Stomach (tissue), 9 donors: ENCODE data around the gene PIKFYVE. TPM values are rescaled to one million over a fixed set of nuclear protein-coding genes. Genes with fewer than 3 reads are reported as not detected.

Source experiments
- DNase-seq, 2 donors: peaks; one replicate each; pipeline versions ENCODE4 v3.0.0 to v3.0.0-alpha.2; 2013 to 2019
- H3K27ac ChIP-seq, 5 donors: fragments of 200-600 bp in 4 of 5; sonication (generic) in 4 of 5; one replicate each; pipeline ENCODE4 v1.5.1; 2013 to 2019; ENCODE audit warnings: mild to moderate bottlenecking in 1 of 5, moderate library complexity in 1 of 5
- H3K27me3 ChIP-seq, 3 donors: fragments of 200-600 bp; sonication (generic); one replicate each; pipeline ENCODE4 v1.5.1; 2017 to 2019; ENCODE audit warnings: mixed run types in 1 of 3
- H3K36me3 ChIP-seq, 4 donors: fragments of 200-600 bp; sonication (generic); 1 replicate in 3 of 4; 2 replicates in 1 of 4; pipeline ENCODE4 v1.5.1; 2016 to 2019
- H3K4me1 ChIP-seq, 4 donors: fragments of 200-600 bp; sonication (generic); one replicate each; pipeline ENCODE4 v1.5.1; 2016 to 2019
- H3K4me3 ChIP-seq, 4 donors: fragments of 200-600 bp; sonication (generic) in 3 of 4; one replicate each; pipeline ENCODE4 v1.5.1; 2016 to 2019; ENCODE audit warnings: mild to moderate bottlenecking in 1 of 4
- H3K9me3 ChIP-seq, 4 donors: fragments of 200-600 bp; sonication (generic); one replicate each; pipeline ENCODE4 v1.5.1; 2016 to 2019
- EP300 ChIP-seq: sonication (generic); formaldehyde crosslinking; IDR thresholded peaks from one replicate; pipeline ENCODE4 v1.6.1; 2017; ENCODE audit warnings: antibody characterized with exemption
- POLR2A ChIP-seq, 4 donors: fragments of 450-650 bp; IDR thresholded peaks; one replicate each; pipeline ENCODE4 v1.6.1; 2016; ENCODE audit warnings: antibody characterized with exemption in 4 of 4, control low read depth in 2 of 4, mild to moderate bottlenecking in 1 of 4, moderate library complexity in 1 of 4
- POLR2AphosphoS5 ChIP-seq, 3 donors: sonication (generic); formaldehyde crosslinking; IDR thresholded peaks; one replicate each; pipeline ENCODE4 v1.6.1; 2016; ENCODE audit warnings: antibody characterized with exemption in 3 of 3
- WGBS, 5 donors: extraction: QIAGEN DNeasy Blood & Tissue Kit in 3 of 5; methylation state at CpG; one replicate each; pipeline versions ENCODE4 v1.1.5 to v1.1.7; 2013 to 2018; 5-methylcytosine and 5-hydroxymethylcytosine counted together
- intact Hi-C: fragments of 100-400 bp; cut with DNase I; formaldehyde crosslinking; loops from one replicate; pipeline ENCODE4 v1.15.1; 2023; ENCODE audit warnings: low total_unique reads
- polyA plus RNA-seq, 3 donors: library from polyadenylated mRNA; stranded (reverse); fragments of 200-250 nt; gene quantifications; one replicate each; pipeline ENCODE4 v1.2.3, GENCODE V29; 2013
- total RNA-seq, 5 donors: library from RNA; depleted of rRNA; stranded (reverse); fragments of >200 nt; gene quantifications; one replicate each; pipeline versions ENCODE4 v1.1.0 to v1.2.3, GENCODE V29; 2014 to 2016
- TF ChIP-seq, protein P1 (sequence below), 7 experiments: fragments of 450-650 bp in 4 of 7; fragments of 200-600 bp in 3 of 7; sonication (generic) in 3 of 7; IDR thresholded peaks; one replicate each; pipeline ENCODE4 v1.5.1; 2016 to 2019; ENCODE audit warnings: antibody characterized with exemption in 7 of 7, control low read depth in 2 of 7, mild to moderate bottlenecking in 1 of 7
- donor health status: healthy with polysubstance abuse.
- donor health status: Bipolar disorder and iron deficiency.
- donor health status: healthy.

Gene PIKFYVE
- total and polyA plus RNA-seq, 8 donors, result 3.0 to 42.8 (median 20.3) TPM

DNA sequence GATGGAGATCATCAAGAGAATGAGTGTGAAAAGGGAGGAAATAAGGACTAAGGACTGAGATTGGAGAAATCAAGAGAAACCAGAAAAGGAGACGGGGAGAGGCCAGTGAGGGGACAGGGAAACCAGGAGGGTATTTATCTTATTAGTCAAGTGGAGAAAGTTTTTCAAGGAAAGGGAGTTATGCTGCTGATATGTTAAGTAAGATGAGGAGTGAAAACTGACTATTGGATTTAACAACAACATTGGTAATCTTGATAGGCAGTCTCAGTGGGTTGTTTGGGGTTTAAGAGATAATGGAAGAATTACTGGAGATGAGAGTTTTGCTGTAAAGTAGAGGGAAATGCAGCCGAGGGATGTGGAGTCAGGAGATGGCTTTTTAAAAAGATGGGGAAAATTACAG, 30.6 kb downstream of the PIKFYVE start:
- intact Hi-C loops, result no loop called here
- Histone ChIP-seq H3K4me1 (peaks cover 0 to 14% (median 0%) of the 10 kb centered on the region in 4 donors), H3K27ac (no peak overlapping the region), H3K9me3 (no peaks in the 10 kb centered on the region), H3K27me3 (no peaks in the 10 kb centered on the region), H3K4me3 (no peak overlapping the region), H3K36me3 (peaks cover 15 to 75% (median 61%) of the 10 kb centered on the region in 4 donors)
- TF ChIP-seq, protein P1, sequence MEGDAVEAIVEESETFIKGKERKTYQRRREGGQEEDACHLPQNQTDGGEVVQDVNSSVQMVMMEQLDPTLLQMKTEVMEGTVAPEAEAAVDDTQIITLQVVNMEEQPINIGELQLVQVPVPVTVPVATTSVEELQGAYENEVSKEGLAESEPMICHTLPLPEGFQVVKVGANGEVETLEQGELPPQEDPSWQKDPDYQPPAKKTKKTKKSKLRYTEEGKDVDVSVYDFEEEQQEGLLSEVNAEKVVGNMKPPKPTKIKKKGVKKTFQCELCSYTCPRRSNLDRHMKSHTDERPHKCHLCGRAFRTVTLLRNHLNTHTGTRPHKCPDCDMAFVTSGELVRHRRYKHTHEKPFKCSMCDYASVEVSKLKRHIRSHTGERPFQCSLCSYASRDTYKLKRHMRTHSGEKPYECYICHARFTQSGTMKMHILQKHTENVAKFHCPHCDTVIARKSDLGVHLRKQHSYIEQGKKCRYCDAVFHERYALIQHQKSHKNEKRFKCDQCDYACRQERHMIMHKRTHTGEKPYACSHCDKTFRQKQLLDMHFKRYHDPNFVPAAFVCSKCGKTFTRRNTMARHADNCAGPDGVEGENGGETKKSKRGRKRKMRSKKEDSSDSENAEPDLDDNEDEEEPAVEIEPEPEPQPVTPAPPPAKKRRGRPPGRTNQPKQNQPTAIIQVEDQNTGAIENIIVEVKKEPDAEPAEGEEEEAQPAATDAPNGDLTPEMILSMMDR (IDR thresholded peaks at IDR 0.05), result no peak
- TF ChIP-seq POLR2AphosphoS5 (IDR thresholded peaks at IDR 0.05), result no peak
- TF ChIP-seq POLR2A (IDR thresholded peaks at IDR 0.05), result no peak
- no peak for TF ChIP-seq EP300
- 95 to 100% (median 98%) methylated on average over 2 of the region's 2 CpGs for WGBS, 5 donors
- DNase-seq, result no peak

- DNase-seq, result no peak
- TF ChIP-seq EP300 (no peak), POLR2AphosphoS5 (IDR thresholded peaks at IDR 0.05) (no peak), POLR2A (IDR thresholded peaks at IDR 0.05) (no peak)
- TF ChIP-seq, protein P1 (IDR thresholded peaks at IDR 0.05), result no peak
- Histone ChIP-seq H3K27ac (no peak overlapping the region), H3K36me3 (peaks cover 16 to 80% (median 68%) of the 10 kb centered on the region in 4 donors), H3K27me3 (no peaks in the 10 kb centered on the region), H3K4me1 (peaks cover 0 to 14% (median 0%) of the 10 kb centered on the region in 4 donors), H3K4me3 (no peak overlapping the region), H3K9me3 (no peaks in the 10 kb centered on the region)
- intact Hi-C loops, result no loop called here
- 87 to 97% (median 92%) methylated on average over 1 of the region's 1 CpG for WGBS, 5 donors
Measured at GRCh38 chr2:208297961-208298360, 31.9 kb downstream of the PIKFYVE start.

GRCh38 chr2:208300847-208301618, 35.0 kb downstream of the PIKFYVE start:
- TF ChIP-seq EP300 (no peak), POLR2A (IDR thresholded peaks at IDR 0.05) (no peak), POLR2AphosphoS5 (IDR thresholded peaks at IDR 0.05) (no peak)
- TF ChIP-seq, protein P1 (IDR thresholded peaks at IDR 0.05), result no peak
- peaks cover 30 to 80% (median 77%) of the 10 kb centered on the region in 4 donors for H3K36me3 ChIP-seq
- WGBS, 5 donors, result 92 to 95% (median 93%) methylated on average over 5 of the region's 5 CpGs
- H3K27me3 ChIP-seq, result no peaks in the 10 kb centered on the region
- DNase-seq, result no peak
- H3K4me1 ChIP-seq, result no peaks in the 10 kb centered on the region
- no peaks in the 10 kb centered on the region for H3K9me3 ChIP-seq
- H3K27ac ChIP-seq, result no peak overlapping the region
- H3K4me3 ChIP-seq, result no peak overlapping the region
- intact Hi-C loops, result no loop called here

- H3K36me3 ChIP-seq, result peaks cover 24 to 87% (median 77%) of the 10 kb centered on the region in 4 donors
Measured at GRCh38 chr2:208304157-208304556, 38.1 kb downstream of the PIKFYVE start.

More at GRCh38 chr2:208304157-208304556, 38.1 kb downstream of the PIKFYVE start:
- H3K27me3 ChIP-seq, result no peaks in the 10 kb centered on the region
- intact Hi-C loops, result no loop called here
- 87 to 92% (median 88%) methylated on average over 4 of the region's 4 CpGs for WGBS, 5 donors
- no peak overlapping the region for H3K4me3 ChIP-seq
- H3K27ac ChIP-seq, result no peak overlapping the region
- no peaks in the 10 kb centered on the region for H3K4me1 ChIP-seq
- H3K9me3 ChIP-seq, result no peaks in the 10 kb centered on the region
- DNase-seq, result no peak
- no peak for TF ChIP-seq POLR2A (IDR thresholded peaks at IDR 0.05)
- TF ChIP-seq EP300, result no peak
- TF ChIP-seq, protein P1 (IDR thresholded peaks at IDR 0.05), result no peak
